Epithelial cell of proximal tubule (primary cell): ENCODE measurements around the gene RRP1B. TPM values are rescaled to one million over a fixed set of nuclear protein-coding genes. Genes with fewer than 3 reads are reported as not detected.

Source experiments
- DNase-seq: peaks from one replicate; pipeline ENCODE4 v3.0.0-alpha.2; 2011; ENCODE audit warnings: low read depth
- H3K4me3 ChIP-seq: 2 replicates; pipeline ENCODE4 v1.5.1; 2011; ENCODE audit warnings: low read depth, mild to moderate bottlenecking, low read length
- CTCF ChIP-seq: conservative IDR thresholded peaks from 2 replicates; pipeline ENCODE4 v1.5.1; 2012; ENCODE audit warnings: low read depth, mild to moderate bottlenecking, low read length
- total RNA-seq: library from RNA; depleted of rRNA; stranded (reverse); fragments of >200 nt; gene quantifications from 2 replicates; pipeline ENCODE4 v1.2.3, GENCODE V29; 2015

Gene RRP1B
- total RNA-seq, 1 donor from 2014 or later = 37.6 TPM

GRCh38 chr21:43719748-43720538 lies 60.6 kb downstream of the RRP1B start:
- peak overlapping the region; percentile 84 for H3K4me3 ChIP-seq
- TF ChIP-seq CTCF = no peak
- no peak for DNase-seq

DNA sequence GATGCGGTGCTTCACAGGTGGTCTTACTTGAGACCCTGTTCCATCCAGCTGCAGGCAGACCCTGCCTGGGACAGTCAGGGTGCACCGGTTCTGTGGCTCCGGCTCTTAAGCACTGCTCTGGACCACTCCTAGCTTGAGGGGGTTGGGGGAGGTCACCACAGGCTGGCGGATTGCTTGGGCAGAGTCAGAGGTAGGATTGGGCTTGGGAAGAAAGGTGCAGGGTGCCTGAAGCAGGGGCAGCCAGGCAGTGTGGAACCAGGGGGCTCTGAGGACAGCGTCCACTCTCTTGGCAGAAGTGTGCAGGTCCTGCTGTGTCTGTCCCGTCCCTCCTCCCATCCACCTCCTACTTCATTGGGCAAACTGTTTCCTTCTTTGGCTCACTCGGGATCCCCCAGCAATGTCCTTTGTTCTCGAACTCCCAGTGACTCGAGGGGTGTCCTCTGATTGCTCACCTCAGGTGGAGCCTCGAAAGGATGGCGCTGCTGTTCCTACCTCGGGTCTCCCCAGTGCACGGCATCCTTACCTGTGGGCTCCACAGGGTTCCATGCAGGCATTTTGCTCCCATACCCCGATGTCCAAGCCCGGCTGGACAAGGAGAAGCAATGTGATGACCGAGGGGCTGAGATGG lies 61.3 kb downstream of the RRP1B start:
- peak overlapping the region; percentile 84 for H3K4me3 ChIP-seq
- DNase-seq = no peak
- TF ChIP-seq CTCF = no peak

DNA sequence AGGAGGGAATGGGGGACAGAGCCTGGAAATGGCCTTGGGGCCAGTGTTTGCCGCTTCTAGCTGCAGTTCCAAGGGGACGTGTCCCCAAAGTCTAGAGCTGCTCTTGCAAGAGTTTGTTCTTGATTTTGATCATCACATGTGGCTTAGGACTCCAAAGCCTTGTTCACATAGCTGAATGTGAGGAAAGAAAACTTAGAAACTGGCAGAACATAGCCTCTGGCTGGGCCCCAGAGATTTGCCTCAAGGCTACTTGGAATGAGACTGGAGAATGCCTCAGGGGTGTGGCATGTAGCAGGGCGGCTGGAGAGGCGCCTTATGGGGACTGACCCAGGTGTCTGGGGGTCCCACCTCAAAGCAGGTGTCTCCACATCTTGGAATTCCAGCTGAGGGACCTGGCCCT lies 61.8 kb downstream of the RRP1B start:
- no peak for DNase-seq
- TF ChIP-seq CTCF = no peak
- H3K4me3 ChIP-seq = peak overlapping the region; percentile 84

GRCh38 chr21:43721939-43722338 lies 62.6 kb downstream of the RRP1B start:
- peak overlapping the region; percentile 84 for H3K4me3 ChIP-seq
- TF ChIP-seq CTCF = no peak
- no peak for DNase-seq

DNA sequence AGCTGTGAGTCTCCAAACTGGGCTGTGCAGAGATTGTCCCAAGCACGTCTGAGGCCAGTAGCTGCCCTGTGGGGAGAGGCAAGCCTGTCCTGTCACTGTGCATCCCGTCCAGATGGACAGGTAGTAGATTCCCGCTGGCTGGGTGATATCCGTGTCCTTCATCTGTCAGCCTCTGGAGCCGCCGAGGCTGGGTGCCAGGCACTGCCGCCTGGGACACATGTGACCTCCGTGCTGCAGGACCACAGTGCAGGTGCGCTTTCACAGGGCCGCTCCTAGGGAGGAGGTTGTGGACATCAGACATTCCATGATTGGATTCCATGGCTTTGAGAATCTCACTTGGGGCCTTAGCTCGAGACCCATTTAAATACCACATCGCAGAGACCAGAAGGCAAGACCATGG lies 64.3 kb downstream of the RRP1B start:
- TF ChIP-seq CTCF = no peak
- no peak for DNase-seq
- no peak overlapping the region for H3K4me3 ChIP-seq

DNA sequence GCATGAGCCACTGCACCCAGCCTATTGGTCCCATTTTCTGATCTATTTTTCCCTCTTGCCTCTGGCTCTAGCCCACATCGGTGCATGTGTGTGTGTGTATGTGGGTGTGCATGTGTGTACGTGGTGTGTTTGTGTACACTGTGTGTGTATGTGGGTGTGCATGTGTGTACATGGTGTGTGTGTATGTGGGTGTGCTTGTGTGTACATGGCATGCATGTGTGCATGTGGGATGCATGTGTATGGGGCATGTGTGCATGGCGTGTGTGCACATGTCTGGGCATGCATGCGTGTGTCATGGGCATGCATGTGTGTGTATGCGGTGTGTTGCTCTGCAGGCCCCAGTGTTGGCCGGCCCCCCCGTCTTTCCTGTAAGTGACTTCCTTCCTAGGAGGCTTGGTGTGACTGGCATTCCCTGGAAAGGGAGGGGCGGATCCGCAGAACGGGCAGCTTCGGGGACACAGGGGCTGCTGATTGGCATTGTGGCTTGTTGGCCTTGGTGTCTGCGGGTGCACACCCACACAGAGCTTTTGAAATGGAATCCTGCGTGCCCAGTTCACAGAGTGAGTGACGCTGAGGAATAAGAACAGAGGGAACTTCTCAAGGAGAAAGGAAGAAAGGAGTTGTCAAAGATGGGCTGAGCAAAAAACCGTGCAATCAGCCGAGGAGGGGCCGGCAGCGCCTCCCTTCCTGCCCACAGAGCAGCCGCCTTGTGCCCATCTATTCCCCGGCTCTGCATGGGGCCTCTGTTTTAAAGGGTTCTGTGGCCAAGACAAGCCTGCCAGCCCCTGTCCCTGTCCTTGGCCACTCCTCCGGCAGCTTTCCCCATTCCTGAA lies 67.5 kb downstream of the RRP1B start:
- TF ChIP-seq CTCF = no peak
- no peak for DNase-seq
- no peak overlapping the region for H3K4me3 ChIP-seq
